ENCODE results near the gene CAMTA1.

Gene CAMTA1

DNA sequence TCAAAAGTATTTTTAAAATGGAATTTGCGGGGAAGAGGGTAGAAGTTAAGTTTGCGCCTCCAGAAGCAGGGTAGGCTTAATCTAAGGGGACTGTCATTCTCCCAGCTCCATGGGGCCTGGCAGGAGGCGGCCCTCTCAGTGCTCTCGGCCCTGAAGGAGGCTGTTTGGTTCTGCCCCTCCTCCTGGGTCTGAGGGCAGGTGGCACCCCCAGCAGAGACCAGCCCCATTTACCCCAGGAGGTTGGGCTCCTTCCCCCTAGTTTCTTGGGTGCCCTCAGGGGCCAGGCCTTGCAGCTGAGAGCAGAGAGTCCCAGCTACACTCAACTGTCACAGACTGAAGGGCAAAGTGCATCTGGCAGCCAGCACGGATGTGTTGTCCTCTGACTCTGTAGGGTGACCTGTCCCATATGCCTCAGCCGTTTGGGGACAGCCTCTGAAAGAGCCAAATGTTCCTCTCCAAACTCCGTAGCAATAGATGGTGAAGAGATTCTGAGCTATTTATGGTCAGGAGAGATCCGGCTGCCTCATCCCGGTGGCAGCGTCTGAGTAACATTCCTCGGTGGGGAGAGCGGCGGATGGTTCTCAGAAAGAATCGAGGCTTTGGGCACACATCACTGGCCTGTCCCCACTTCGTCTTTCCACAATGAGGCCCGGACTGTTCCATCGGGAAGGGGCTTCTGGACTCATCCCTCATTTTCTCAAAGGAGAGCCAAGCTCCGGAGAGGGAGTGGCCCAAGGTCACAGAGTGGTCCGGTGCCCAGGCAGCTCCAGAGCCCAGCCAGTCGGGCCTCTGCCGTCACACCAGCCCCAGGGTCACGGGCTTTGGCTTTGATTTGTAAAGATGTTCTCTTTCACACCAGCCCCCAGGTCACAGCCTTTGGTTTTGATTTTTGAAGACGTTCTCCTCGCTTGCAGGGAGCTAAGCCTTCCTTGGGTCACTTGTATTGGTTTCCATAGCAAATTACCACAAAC, 561.6 kb downstream of the CAMTA1 start:
- Histone ChIP-seq H3K79me1 (ENCODE audit: low read length) (no peaks in the 10 kb centered on the region), H4K8ac (ENCODE audit: low read depth, low read length) (no peak overlapping the region), H3K23ac (ENCODE audit: low read length) (no peak overlapping the region), H3K27ac (ENCODE audit: low read depth, low read length) (no peak overlapping the region), H2AFZ (ENCODE audit: insufficient read depth, low read length, poor library complexity) (no peak overlapping the region), H3K4ac (ENCODE audit: low read depth, low read length) (no peak overlapping the region), H3K36me3 (ENCODE audit: control insufficient read depth in 1 of 2, insufficient read depth in 2 of 2, low read length in 2 of 2) (no peaks in the 10 kb centered on the region), H3K14ac (ENCODE audit: low read length) (no peak overlapping the region), H2BK5ac (ENCODE audit: low read depth, low read length, poor library complexity) (no peak overlapping the region), H2BK120ac (ENCODE audit: insufficient read depth, low read length, poor library complexity) (no peak overlapping the region), H4K91ac (ENCODE audit: low read depth, low read length) (no peak overlapping the region), H4K12ac (ENCODE audit: low read depth, low read length) (no peak overlapping the region), H3K27me3 (ENCODE audit: insufficient read depth, low read length) (no peaks in the 10 kb centered on the region), H3K9me3 (ENCODE audit: insufficient read depth, low read depth, low read length) (peaks cover 1% of the 10 kb centered on the region), H3K4me1 (ENCODE audit: control insufficient read depth in 1 of 2, insufficient read depth in 2 of 2, low read length in 2 of 2) (no peaks in the 10 kb centered on the region), H3K4me3 (ENCODE audit: low read depth, low read length) (no peak overlapping the region), H3K9ac (ENCODE audit: low read length) (no peak overlapping the region), H2BK12ac (ENCODE audit: low read length) (no peak overlapping the region), H3K18ac (ENCODE audit: low read length) (no peak overlapping the region), H2AK5ac (ENCODE audit: low read length) (no peak overlapping the region), H3K79me2 (ENCODE audit: control insufficient read depth, insufficient read depth, low read length, poor library complexity) (no peaks in the 10 kb centered on the region), H3K4me2 (ENCODE audit: low read length) (no peak overlapping the region)
- DNase-seq: no peak
- no CpG with 5 or more reads among the region's 24 CpGs for WGBS (ENCODE audit: extremely low coverage, insufficient coverage, insufficient read length)

DNA sequence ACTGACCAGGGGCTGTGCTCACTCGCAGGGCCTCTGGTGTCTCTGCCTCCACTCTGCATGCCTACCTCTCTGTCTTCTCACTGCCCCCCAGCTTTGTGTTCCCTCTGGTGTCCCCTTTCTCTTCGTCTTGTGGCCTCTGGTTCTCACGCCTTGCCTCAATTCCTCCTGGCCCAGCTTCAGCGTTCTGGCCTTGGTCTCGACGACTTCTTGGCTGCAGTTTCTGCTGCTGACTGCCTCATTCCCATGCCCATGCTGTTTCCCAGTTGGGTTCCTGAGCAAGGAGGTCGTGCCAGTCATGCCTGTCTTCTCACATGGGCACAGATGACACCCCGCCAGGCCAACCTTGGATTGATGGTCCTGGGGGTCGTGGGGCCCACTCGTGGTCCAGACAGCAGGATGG, 562.8 kb downstream of the CAMTA1 start:
- Histone ChIP-seq H3K79me2 (ENCODE audit: control insufficient read depth, insufficient read depth, low read length, poor library complexity) (no peaks in the 10 kb centered on the region), H4K12ac (ENCODE audit: low read depth, low read length) (no peak overlapping the region), H3K36me3 (ENCODE audit: control insufficient read depth in 1 of 2, insufficient read depth in 2 of 2, low read length in 2 of 2) (no peaks in the 10 kb centered on the region), H2AK5ac (ENCODE audit: low read length) (no peak overlapping the region), H3K14ac (ENCODE audit: low read length) (no peak overlapping the region), H4K91ac (ENCODE audit: low read depth, low read length) (no peak overlapping the region), H2BK120ac (ENCODE audit: insufficient read depth, low read length, poor library complexity) (no peak overlapping the region), H4K8ac (ENCODE audit: low read depth, low read length) (no peak overlapping the region), H3K18ac (ENCODE audit: low read length) (no peak overlapping the region), H2BK12ac (ENCODE audit: low read length) (no peak overlapping the region), H3K79me1 (ENCODE audit: low read length) (no peaks in the 10 kb centered on the region), H3K23ac (ENCODE audit: low read length) (no peak overlapping the region), H3K27ac (ENCODE audit: low read depth, low read length) (no peak overlapping the region), H2AFZ (ENCODE audit: insufficient read depth, low read length, poor library complexity) (no peak overlapping the region), H2BK5ac (ENCODE audit: low read depth, low read length, poor library complexity) (no peak overlapping the region), H3K27me3 (ENCODE audit: insufficient read depth, low read length) (no peaks in the 10 kb centered on the region), H3K4ac (ENCODE audit: low read depth, low read length) (no peak overlapping the region), H3K4me3 (ENCODE audit: low read depth, low read length) (peak overlapping the region; percentile 13), H3K9me3 (ENCODE audit: insufficient read depth, low read depth, low read length) (peaks cover 1% of the 10 kb centered on the region), H3K4me1 (ENCODE audit: control insufficient read depth in 1 of 2, insufficient read depth in 2 of 2, low read length in 2 of 2) (no peaks in the 10 kb centered on the region), H3K9ac (ENCODE audit: low read length) (no peak overlapping the region), H3K4me2 (ENCODE audit: low read length) (no peak overlapping the region)
- WGBS (ENCODE audit: extremely low coverage, insufficient coverage, insufficient read length): no CpG with 5 or more reads among the region's 10 CpGs
- no peak for DNase-seq

DNA sequence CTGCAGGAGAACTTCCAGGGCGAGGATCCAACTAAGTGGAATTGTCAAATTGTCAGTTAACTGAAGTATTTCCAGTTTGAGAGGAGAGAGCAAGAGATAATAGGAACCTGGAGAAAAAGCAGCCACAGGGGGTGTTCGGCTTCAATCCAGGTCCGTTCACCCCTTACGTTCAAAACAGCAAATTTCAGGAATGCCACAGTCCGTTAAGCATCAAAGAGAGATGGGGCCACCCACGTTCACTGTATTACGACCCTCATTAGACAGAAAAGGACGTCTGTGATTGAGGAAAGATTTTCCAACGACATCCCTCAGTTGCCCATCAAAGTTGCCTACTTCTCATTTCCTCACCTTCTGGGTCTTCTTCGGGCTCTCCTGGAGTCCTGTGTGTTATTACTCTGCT, 563.3 kb downstream of the CAMTA1 start:
- Histone ChIP-seq H4K8ac (ENCODE audit: low read depth, low read length) (no peak overlapping the region), H3K4me1 (ENCODE audit: control insufficient read depth in 1 of 2, insufficient read depth in 2 of 2, low read length in 2 of 2) (no peaks in the 10 kb centered on the region), H3K9ac (ENCODE audit: low read length) (no peak overlapping the region), H2BK120ac (ENCODE audit: insufficient read depth, low read length, poor library complexity) (no peak overlapping the region), H3K27ac (ENCODE audit: low read depth, low read length) (no peak overlapping the region), H2AK5ac (ENCODE audit: low read length) (no peak overlapping the region), H3K23ac (ENCODE audit: low read length) (no peak overlapping the region), H2AFZ (ENCODE audit: insufficient read depth, low read length, poor library complexity) (no peak overlapping the region), H3K27me3 (ENCODE audit: insufficient read depth, low read length) (no peaks in the 10 kb centered on the region), H3K36me3 (ENCODE audit: control insufficient read depth in 1 of 2, insufficient read depth in 2 of 2, low read length in 2 of 2) (no peaks in the 10 kb centered on the region), H2BK5ac (ENCODE audit: low read depth, low read length, poor library complexity) (no peak overlapping the region), H2BK12ac (ENCODE audit: low read length) (no peak overlapping the region), H3K14ac (ENCODE audit: low read length) (no peak overlapping the region), H4K12ac (ENCODE audit: low read depth, low read length) (no peak overlapping the region), H3K4me2 (ENCODE audit: low read length) (no peak overlapping the region), H3K18ac (ENCODE audit: low read length) (no peak overlapping the region), H3K4ac (ENCODE audit: low read depth, low read length) (no peak overlapping the region), H3K79me2 (ENCODE audit: control insufficient read depth, insufficient read depth, low read length, poor library complexity) (no peaks in the 10 kb centered on the region), H4K91ac (ENCODE audit: low read depth, low read length) (no peak overlapping the region), H3K4me3 (ENCODE audit: low read depth, low read length) (no peak overlapping the region), H3K79me1 (ENCODE audit: low read length) (no peaks in the 10 kb centered on the region), H3K9me3 (ENCODE audit: insufficient read depth, low read depth, low read length) (no peaks in the 10 kb centered on the region)
- no peak for DNase-seq
- WGBS (ENCODE audit: extremely low coverage, insufficient coverage, insufficient read length): no CpG with 5 or more reads among the region's 10 CpGs

DNA sequence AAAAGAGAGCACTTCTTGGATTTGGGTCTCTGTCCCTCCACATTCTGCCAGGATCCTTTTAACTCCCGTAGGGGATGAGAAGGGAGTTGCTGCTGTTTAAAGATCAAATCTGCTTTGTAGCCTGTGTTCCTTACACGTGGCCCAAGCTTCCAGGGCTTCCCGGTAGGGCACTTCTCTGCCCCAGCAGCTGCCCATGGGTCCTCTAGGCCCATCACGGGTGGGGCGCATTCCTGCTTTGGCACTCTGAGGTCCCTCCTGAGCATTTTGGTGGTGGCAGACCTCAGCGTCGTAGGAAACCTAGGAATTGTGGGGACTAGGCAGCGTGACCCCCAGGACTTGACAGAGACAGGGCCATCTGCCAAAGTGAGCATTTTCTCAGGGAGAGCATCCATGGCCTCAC, 565.5 kb downstream of the CAMTA1 start:
- H2BK120ac ChIP-seq (ENCODE audit: insufficient read depth, low read length, poor library complexity): no peak overlapping the region
- H4K91ac ChIP-seq (ENCODE audit: low read depth, low read length): no peak overlapping the region
- H3K27ac ChIP-seq (ENCODE audit: low read depth, low read length): no peak overlapping the region
- no peak overlapping the region for H2AFZ ChIP-seq (ENCODE audit: insufficient read depth, low read length, poor library complexity)
- H4K12ac ChIP-seq (ENCODE audit: low read depth, low read length): no peak overlapping the region
- WGBS (ENCODE audit: extremely low coverage, insufficient coverage, insufficient read length): no CpG with 5 or more reads among the region's 8 CpGs
- H3K23ac ChIP-seq (ENCODE audit: low read length): no peak overlapping the region
- H3K9me3 ChIP-seq (ENCODE audit: insufficient read depth, low read depth, low read length): no peaks in the 10 kb centered on the region
- H3K14ac ChIP-seq (ENCODE audit: low read length): no peak overlapping the region
- no peak overlapping the region for H3K4me2 ChIP-seq (ENCODE audit: low read length)
- no peak overlapping the region for H3K4me3 ChIP-seq (ENCODE audit: low read depth, low read length)
- no peaks in the 10 kb centered on the region for H3K79me1 ChIP-seq (ENCODE audit: low read length)
- no peak overlapping the region for H2AK5ac ChIP-seq (ENCODE audit: low read length)
- H3K27me3 ChIP-seq (ENCODE audit: insufficient read depth, low read length): no peaks in the 10 kb centered on the region
- no peak for DNase-seq
- no peak overlapping the region for H3K9ac ChIP-seq (ENCODE audit: low read length)
- no peak overlapping the region for H3K4ac ChIP-seq (ENCODE audit: low read depth, low read length)
- H2BK5ac ChIP-seq (ENCODE audit: low read depth, low read length, poor library complexity): no peak overlapping the region
- no peak overlapping the region for H2BK12ac ChIP-seq (ENCODE audit: low read length)
- no peaks in the 10 kb centered on the region for H3K36me3 ChIP-seq (ENCODE audit: control insufficient read depth in 1 of 2, insufficient read depth in 2 of 2, low read length in 2 of 2)
- no peak overlapping the region for H4K8ac ChIP-seq (ENCODE audit: low read depth, low read length)
- no peaks in the 10 kb centered on the region for H3K4me1 ChIP-seq (ENCODE audit: control insufficient read depth in 1 of 2, insufficient read depth in 2 of 2, low read length in 2 of 2)
- H3K18ac ChIP-seq (ENCODE audit: low read length): no peak overlapping the region
- no peaks in the 10 kb centered on the region for H3K79me2 ChIP-seq (ENCODE audit: control insufficient read depth, insufficient read depth, low read length, poor library complexity)
